ENCODE data around the gene ENHO. TPM values are rescaled to one million over a fixed set of nuclear protein-coding genes. Genes with fewer than 3 reads are reported as not detected.

Gene ENHO
- total RNA-seq, 1 donor from 2014 or later: 1.6 TPM

GRCh38 chr9:34547960-34548611 lies 25.3 kb upstream of the ENHO start:
- H3K36me3 Mint-ChIP-seq (ENCODE audit: low read depth): no peaks in the 10 kb centered on the region
- DNase-seq (ENCODE audit: low spot score): peak; percentile 92
- peak; percentile 95 for TF ChIP-seq CTCF (IDR thresholded peaks at IDR 0.05)
- H3K4me3 Mint-ChIP-seq (ENCODE audit: unreplicated experiment): no peak overlapping the region
- no peak overlapping the region for H3K27ac Mint-ChIP-seq (ENCODE audit: unreplicated experiment)
- peaks cover 2% of the 10 kb centered on the region for H3K4me1 Mint-ChIP-seq (ENCODE audit: low read depth)
- H3K9me3 Mint-ChIP-seq (ENCODE audit: low read depth): no peaks in the 10 kb centered on the region
- H3K27me3 Mint-ChIP-seq (ENCODE audit: low read depth): peaks cover 34% of the 10 kb centered on the region

GRCh38 chr9:34546834-34547827 lies 24.3 kb upstream of the ENHO start:
- H3K27ac Mint-ChIP-seq (ENCODE audit: unreplicated experiment): no peak overlapping the region

GRCh38 chr9:34546102-34546833 lies 23.5 kb upstream of the ENHO start:
- peaks cover 2% of the 10 kb centered on the region for H3K4me1 Mint-ChIP-seq (ENCODE audit: low read depth)
- DNase-seq (ENCODE audit: low spot score): no peak
- H3K27ac Mint-ChIP-seq (ENCODE audit: unreplicated experiment): no peak overlapping the region
- no peaks in the 10 kb centered on the region for H3K36me3 Mint-ChIP-seq (ENCODE audit: low read depth)
- H3K4me3 Mint-ChIP-seq (ENCODE audit: unreplicated experiment): no peak overlapping the region
- peaks cover 4% of the 10 kb centered on the region for H3K9me3 Mint-ChIP-seq (ENCODE audit: low read depth)
- no peak for TF ChIP-seq CTCF (IDR thresholded peaks at IDR 0.05)
- peaks cover 34% of the 10 kb centered on the region for H3K27me3 Mint-ChIP-seq (ENCODE audit: low read depth)

More at GRCh38 chr9:34546834-34547827, 24.3 kb upstream of the ENHO start:
- DNase-seq (ENCODE audit: low spot score): no peak
- Mint-ChIP-seq H3K9me3 (ENCODE audit: low read depth) (peaks cover 3% of the 10 kb centered on the region), H3K36me3 (ENCODE audit: low read depth) (no peaks in the 10 kb centered on the region), H3K4me1 (ENCODE audit: low read depth) (peaks cover 2% of the 10 kb centered on the region), H3K4me3 (ENCODE audit: unreplicated experiment) (no peak overlapping the region), H3K27me3 (ENCODE audit: low read depth) (peaks cover 34% of the 10 kb centered on the region)
- TF ChIP-seq CTCF (IDR thresholded peaks at IDR 0.05): peak; percentile 83

- Mint-ChIP-seq H3K4me1 (ENCODE audit: low read depth) (peaks cover 6% of the 10 kb centered on the region), H3K27me3 (ENCODE audit: low read depth) (peaks cover 34% of the 10 kb centered on the region), H3K27ac (ENCODE audit: unreplicated experiment) (no peak overlapping the region), H3K9me3 (ENCODE audit: low read depth) (peaks cover 4% of the 10 kb centered on the region), H3K36me3 (ENCODE audit: low read depth) (no peaks in the 10 kb centered on the region), H3K4me3 (ENCODE audit: unreplicated experiment) (no peak overlapping the region)
- DNase-seq (ENCODE audit: low spot score): no peak
- TF ChIP-seq CTCF (IDR thresholded peaks at IDR 0.05): no peak
These were observed 22.7 kb upstream of the ENHO start for GRCh38 chr9:34545497-34545896.

- DNase-seq (ENCODE audit: low spot score): no peak
- Mint-ChIP-seq H3K27me3 (ENCODE audit: low read depth) (peaks cover 34% of the 10 kb centered on the region), H3K4me1 (ENCODE audit: low read depth) (peaks cover 6% of the 10 kb centered on the region), H3K27ac (ENCODE audit: unreplicated experiment) (no peak overlapping the region), H3K4me3 (ENCODE audit: unreplicated experiment) (no peak overlapping the region), H3K36me3 (ENCODE audit: low read depth) (no peaks in the 10 kb centered on the region), H3K9me3 (ENCODE audit: low read depth) (peaks cover 4% of the 10 kb centered on the region)
- TF ChIP-seq CTCF (IDR thresholded peaks at IDR 0.05): no peak
These were observed 21.2 kb upstream of the ENHO start for GRCh38 chr9:34544035-34544434.
